NCI-H1694 (cell line): Measurements from ENCODE around the gene MALRD1.
"Not testable (repeated sequence)": the region's sequence is repeated elsewhere in the genome, so short reads cannot be mapped to it uniquely, and the experiment has no call there.

ENCODE experiments used
- DNase-seq: peaks from one replicate; lab custom pipeline; 2025; lab: John Stamatoyannopoulos, UW

The MALRD1 gene

GRCh38 chr10:19493917-19494316 lies 445.3 kb downstream of the MALRD1 start:
- DNase-seq, result no peak

GRCh38 chr10:19497026-19497425 lies 448.4 kb downstream of the MALRD1 start:
- DNase-seq, result no peak

- DNase-seq, result no peak
Observed at GRCh38 chr10:19498393-19499290, 450.0 kb downstream of the MALRD1 start.

- DNase-seq, result no peak
Observed at GRCh38 chr10:19499291-19499770, 450.7 kb downstream of the MALRD1 start.

- DNase-seq, result no peak
Observed at GRCh38 chr10:19500959-19501358, 452.4 kb downstream of the MALRD1 start.

GRCh38 chr10:19505320-19506312 lies 457.0 kb downstream of the MALRD1 start:
- DNase-seq, result no peak

- not testable (repeated sequence) for DNase-seq
Observed at GRCh38 chr10:19510005-19510732, 461.6 kb downstream of the MALRD1 start.

GRCh38 chr10:19518109-19518508 lies 469.5 kb downstream of the MALRD1 start:
- DNase-seq, result no peak

- DNase-seq, result no peak
Observed at GRCh38 chr10:19518632-19519031, 470.0 kb downstream of the MALRD1 start.

- DNase-seq, result no peak
Observed at GRCh38 chr10:19531324-19531723, 482.7 kb downstream of the MALRD1 start.

- no peak for DNase-seq
Observed at GRCh38 chr10:19532411-19532810, 483.8 kb downstream of the MALRD1 start.

GRCh38 chr10:19541299-19541698 lies 492.7 kb downstream of the MALRD1 start:
- DNase-seq, result no peak

- no peak for DNase-seq
Observed at GRCh38 chr10:19546224-19546623, 497.6 kb downstream of the MALRD1 start.

GRCh38 chr10:19549503-19549902 lies 500.9 kb downstream of the MALRD1 start:
- no peak for DNase-seq

- no peak for DNase-seq
Observed at GRCh38 chr10:19556666-19557065, 508.1 kb downstream of the MALRD1 start.

GRCh38 chr10:19561181-19561580 lies 512.6 kb downstream of the MALRD1 start:
- no peak for DNase-seq

- DNase-seq, result no peak
Observed at GRCh38 chr10:19563388-19564141, 515.0 kb downstream of the MALRD1 start.

GRCh38 chr10:19570120-19570519 lies 521.5 kb downstream of the MALRD1 start:
- no peak for DNase-seq

GRCh38 chr10:19570991-19571390 lies 522.4 kb downstream of the MALRD1 start:
- no peak for DNase-seq

- DNase-seq, result no peak
Observed at GRCh38 chr10:19572056-19572455, 523.5 kb downstream of the MALRD1 start.

- no peak for DNase-seq
Observed at GRCh38 chr10:19576576-19576975, 528.0 kb downstream of the MALRD1 start.
